NCI-H128 (cell line): Measurements from ENCODE around the gene BMERB1.

Experiments used
- DNase-seq: peaks from one replicate; lab custom pipeline; 2025; ENCODE audit not compliant: unreplicated experiment; lab: John Stamatoyannopoulos, UW

The BMERB1 gene

GRCh38 chr16:15493466-15494180, 59.2 kb downstream of the BMERB1 start:
- no peak for DNase-seq

- DNase-seq = no peak
Observed at GRCh38 chr16:15494236-15494635, 59.8 kb downstream of the BMERB1 start.

GRCh38 chr16:15495898-15496297, 61.5 kb downstream of the BMERB1 start:
- DNase-seq = no peak

GRCh38 chr16:15498427-15499175, 64.2 kb downstream of the BMERB1 start:
- no peak for DNase-seq

GRCh38 chr16:15502041-15502725, 67.8 kb downstream of the BMERB1 start:
- DNase-seq = no peak

GRCh38 chr16:15506441-15506840, 72.1 kb downstream of the BMERB1 start:
- no peak for DNase-seq

- DNase-seq = no peak
Observed at GRCh38 chr16:15507301-15507958, 73.0 kb downstream of the BMERB1 start.

GRCh38 chr16:15507959-15508627, 73.7 kb downstream of the BMERB1 start:
- DNase-seq = no peak

GRCh38 chr16:15509051-15509592, 74.7 kb downstream of the BMERB1 start:
- DNase-seq = no peak

- no peak for DNase-seq
Observed at GRCh38 chr16:15509593-15510535, 75.5 kb downstream of the BMERB1 start.

- no peak for DNase-seq
Observed at GRCh38 chr16:15510992-15511391, 76.6 kb downstream of the BMERB1 start.

GRCh38 chr16:15511759-15512487, 77.5 kb downstream of the BMERB1 start:
- DNase-seq = no peak

- no peak for DNase-seq
Observed at GRCh38 chr16:15513156-15513555, 78.8 kb downstream of the BMERB1 start.

- DNase-seq = no peak
Observed at GRCh38 chr16:15515992-15516391, 81.6 kb downstream of the BMERB1 start.

GRCh38 chr16:15516609-15517008, 82.2 kb downstream of the BMERB1 start:
- no peak for DNase-seq

- DNase-seq = no peak
Observed at GRCh38 chr16:15517743-15518377, 83.5 kb downstream of the BMERB1 start.

GRCh38 chr16:15518381-15519351, 84.3 kb downstream of the BMERB1 start:
- DNase-seq = no peak
